ENCODE results near the gene BOC.

BOC gene

DNA sequence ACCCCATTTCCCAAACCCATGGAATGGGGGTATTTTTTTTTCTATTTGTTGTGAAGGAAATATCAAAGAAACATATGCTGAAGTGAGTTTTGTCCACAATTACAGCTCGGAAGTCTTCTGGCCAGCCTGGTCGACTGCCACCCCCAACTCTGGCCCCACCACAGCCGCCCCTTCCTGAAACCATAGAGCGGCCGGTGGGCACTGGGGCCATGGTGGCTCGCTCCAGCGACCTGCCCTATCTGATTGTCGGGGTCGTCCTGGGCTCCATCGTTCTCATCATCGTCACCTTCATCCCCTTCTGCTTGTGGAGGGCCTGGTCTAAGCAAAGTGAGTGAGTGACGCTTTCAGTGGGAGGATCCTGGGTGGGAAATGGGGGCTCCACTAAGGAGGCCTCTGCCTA is 71.9 kb downstream of the BOC start:
- ChIA-PET POLR2A (no interaction called here), CTCF (interaction anchor here (1.1 to 1.4 kb wide), 2 partner anchors 11 to 214 kb away, joined by 3 to 6 read pairs; no protein-coding TSS in a partner anchor)
- TF ChIP-seq, protein P1, sequence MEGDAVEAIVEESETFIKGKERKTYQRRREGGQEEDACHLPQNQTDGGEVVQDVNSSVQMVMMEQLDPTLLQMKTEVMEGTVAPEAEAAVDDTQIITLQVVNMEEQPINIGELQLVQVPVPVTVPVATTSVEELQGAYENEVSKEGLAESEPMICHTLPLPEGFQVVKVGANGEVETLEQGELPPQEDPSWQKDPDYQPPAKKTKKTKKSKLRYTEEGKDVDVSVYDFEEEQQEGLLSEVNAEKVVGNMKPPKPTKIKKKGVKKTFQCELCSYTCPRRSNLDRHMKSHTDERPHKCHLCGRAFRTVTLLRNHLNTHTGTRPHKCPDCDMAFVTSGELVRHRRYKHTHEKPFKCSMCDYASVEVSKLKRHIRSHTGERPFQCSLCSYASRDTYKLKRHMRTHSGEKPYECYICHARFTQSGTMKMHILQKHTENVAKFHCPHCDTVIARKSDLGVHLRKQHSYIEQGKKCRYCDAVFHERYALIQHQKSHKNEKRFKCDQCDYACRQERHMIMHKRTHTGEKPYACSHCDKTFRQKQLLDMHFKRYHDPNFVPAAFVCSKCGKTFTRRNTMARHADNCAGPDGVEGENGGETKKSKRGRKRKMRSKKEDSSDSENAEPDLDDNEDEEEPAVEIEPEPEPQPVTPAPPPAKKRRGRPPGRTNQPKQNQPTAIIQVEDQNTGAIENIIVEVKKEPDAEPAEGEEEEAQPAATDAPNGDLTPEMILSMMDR (IDR thresholded peaks at IDR 0.05; ENCODE audit: control extremely low read depth, extremely low read depth, low read depth, missing control alignments) = no peak
- DNase-seq (ENCODE audit: extremely low spot score) = no peak

DNA sequence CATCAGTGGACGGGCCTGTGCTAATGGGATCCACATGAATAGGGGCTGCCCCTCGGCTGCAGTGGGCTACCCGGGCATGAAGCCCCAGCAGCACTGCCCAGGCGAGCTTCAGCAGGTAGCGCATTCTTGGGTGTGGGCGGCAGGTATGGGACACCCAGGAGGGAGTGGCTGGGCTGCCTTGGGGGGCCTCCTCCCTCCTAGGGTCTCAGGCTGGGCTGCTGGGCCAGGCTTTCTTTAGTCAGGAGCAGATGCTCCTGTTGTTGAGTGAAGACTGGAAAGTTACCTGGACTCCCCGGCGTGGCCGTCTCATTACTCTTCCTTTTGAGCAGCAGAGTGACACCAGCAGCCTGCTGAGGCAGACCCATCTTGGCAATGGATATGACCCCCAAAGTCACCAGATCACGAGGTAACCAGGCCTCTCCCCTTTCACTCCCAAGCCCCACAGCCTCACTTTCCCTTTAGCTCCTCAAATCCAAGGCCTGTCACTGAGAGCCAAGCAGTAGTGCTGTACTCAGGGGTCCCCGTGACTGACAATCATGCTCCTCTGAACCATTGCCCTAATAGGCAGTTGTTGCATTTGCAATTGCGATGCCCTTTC is 73.2 kb downstream of the BOC start:
- DNase-seq (ENCODE audit: extremely low spot score) = no peak
- ChIA-PET CTCF (interaction anchor here (5.3 kb wide), 1 partner anchor 12 kb away, joined by 44 read pairs; no protein-coding TSS in a partner anchor), POLR2A (no interaction called here)
- TF ChIP-seq, protein P1 (IDR thresholded peaks at IDR 0.05; ENCODE audit: control extremely low read depth, extremely low read depth, low read depth, missing control alignments) = no peak

DNA sequence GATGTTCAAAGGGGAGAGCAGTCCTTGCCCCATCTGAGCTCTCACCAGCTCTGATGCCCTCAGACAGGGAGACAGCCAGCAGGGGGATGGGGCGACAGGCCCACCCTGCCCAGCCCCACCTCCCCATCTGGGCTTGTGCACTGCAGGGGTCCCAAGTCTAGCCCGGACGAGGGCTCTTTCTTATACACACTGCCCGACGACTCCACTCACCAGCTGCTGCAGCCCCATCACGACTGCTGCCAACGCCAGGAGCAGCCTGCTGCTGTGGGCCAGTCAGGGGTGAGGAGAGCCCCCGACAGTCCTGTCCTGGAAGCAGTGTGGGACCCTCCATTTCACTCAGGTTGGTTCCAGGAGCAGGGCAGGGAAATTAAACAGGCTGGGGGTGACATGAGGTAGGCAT is 73.9 kb downstream of the BOC start:
- ChIA-PET CTCF (interaction anchor here (0.9 to 5.3 kb wide), 2 partner anchors 13 to 642 kb away, joined by 4 to 44 read pairs; no protein-coding TSS in a partner anchor), POLR2A (no interaction called here)
- no peak for DNase-seq (ENCODE audit: extremely low spot score)
- TF ChIP-seq, protein P1 (IDR thresholded peaks at IDR 0.05; ENCODE audit: control extremely low read depth, extremely low read depth, low read depth, missing control alignments) = no peak

DNA sequence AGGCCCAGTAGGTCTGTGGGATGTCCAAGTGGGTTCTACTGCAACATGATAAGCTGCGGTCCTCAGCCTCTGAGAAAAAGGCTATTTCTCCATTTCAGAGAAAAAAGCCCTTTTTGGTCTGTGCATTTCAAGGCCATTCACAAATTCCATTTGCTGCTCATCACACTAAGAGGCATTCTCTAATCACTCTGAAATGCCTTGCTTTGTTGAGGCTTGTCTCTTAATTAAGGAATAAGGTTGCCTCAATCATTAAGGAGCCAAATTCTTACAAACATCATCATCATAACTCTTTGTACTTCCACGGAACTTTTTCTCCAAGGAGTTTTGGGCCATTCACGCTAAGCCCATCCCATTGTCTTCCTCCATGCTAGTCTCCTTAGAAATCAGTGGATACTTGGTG is 74.4 kb downstream of the BOC start:
- TF ChIP-seq, protein P1 (IDR thresholded peaks at IDR 0.05; ENCODE audit: control extremely low read depth, extremely low read depth, low read depth, missing control alignments) = no peak
- no peak for DNase-seq (ENCODE audit: extremely low spot score)
- ChIA-PET POLR2A (no interaction called here), CTCF (interaction anchor here (0.9 to 5.3 kb wide), 4 partner anchors 13 to 643 kb away, joined by 3 to 44 read pairs (median 4); no protein-coding TSS in a partner anchor)

DNA sequence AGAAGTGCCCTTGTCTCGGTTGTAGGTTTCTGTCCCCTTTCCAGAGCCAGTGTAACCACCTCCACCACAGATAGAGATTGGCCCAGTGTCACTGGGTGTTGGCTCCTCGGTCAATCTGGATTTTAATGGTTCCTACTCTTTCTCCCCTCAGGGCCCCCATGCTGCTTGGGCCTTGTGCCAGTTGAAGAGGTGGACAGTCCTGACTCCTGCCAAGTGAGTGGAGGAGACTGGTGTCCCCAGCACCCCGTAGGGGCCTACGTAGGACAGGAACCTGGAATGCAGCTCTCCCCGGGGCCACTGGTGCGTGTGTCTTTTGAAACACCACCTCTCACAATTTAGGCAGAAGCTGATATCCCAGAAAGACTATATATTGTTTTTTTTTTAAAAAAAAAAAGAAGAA is 75.2 kb downstream of the BOC start:
- CTCF ChIA-PET = interaction anchor here (1.0 to 5.3 kb wide), 6 partner anchors 11 to 552 kb away, joined by 3 to 44 read pairs (median 24); no protein-coding TSS in a partner anchor
- POLR2A ChIA-PET = no interaction called here
- TF ChIP-seq, protein P1 (IDR thresholded peaks at IDR 0.05; ENCODE audit: control extremely low read depth, extremely low read depth, low read depth, missing control alignments) = no peak
- DNase-seq (ENCODE audit: extremely low spot score) = no peak

DNA sequence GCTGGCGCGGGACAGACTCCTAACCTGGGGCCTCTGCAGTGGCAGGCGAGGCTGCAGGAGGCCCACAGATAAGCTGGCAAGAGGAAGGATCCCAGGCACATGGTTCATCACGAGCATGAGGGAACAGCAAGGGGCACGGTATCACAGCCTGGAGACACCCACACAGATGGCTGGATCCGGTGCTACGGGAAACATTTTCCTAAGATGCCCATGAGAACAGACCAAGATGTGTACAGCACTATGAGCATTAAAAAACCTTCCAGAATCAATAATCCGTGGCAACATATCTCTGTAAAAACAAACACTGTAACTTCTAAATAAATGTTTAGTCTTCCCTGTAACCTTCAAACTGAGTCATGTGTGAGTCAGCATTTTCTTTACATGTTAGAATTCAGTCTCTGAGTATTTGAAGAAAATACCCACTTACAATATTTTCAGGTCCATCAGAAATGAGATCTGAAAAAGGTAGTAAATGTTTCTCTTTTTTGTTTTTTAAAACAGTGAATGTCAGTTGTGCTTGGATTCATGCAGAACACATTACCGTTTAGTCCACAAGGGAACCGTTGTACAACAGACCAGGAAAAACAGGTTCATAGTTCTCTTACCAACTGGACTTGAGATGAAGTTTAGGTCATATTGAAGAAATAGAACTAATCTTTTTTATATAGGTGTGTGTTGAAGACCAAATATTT is 75.9 kb downstream of the BOC start:
- TF ChIP-seq, protein P1 (IDR thresholded peaks at IDR 0.05; ENCODE audit: control extremely low read depth, extremely low read depth, low read depth, missing control alignments) = no peak
- no peak for DNase-seq (ENCODE audit: extremely low spot score)
- POLR2A ChIA-PET = no interaction called here
- CTCF ChIA-PET = interaction anchor here (1.1 to 5.3 kb wide), 22 partner anchors 9 to 705 kb away, joined by 3 to 52 read pairs (median 12); no protein-coding TSS in a partner anchor

All from GM10248 (cell line).